Stimulated activated naive CD8-positive, alpha-beta T cell treated with anti-CD3 and anti-CD28 coated beads, Interleukin-15, Interleukin-2, amounts not matched to agents 100 ng/mL and 50 ng/mL, for 24 hours (primary cell): Measurements from ENCODE around the gene C2orf74.
"Not testable (repeated sequence)": the region's sequence is repeated elsewhere in the genome, so short reads cannot be mapped to it uniquely, and the experiment has no call there.

Experiments
- H3K27ac Mint-ChIP-seq: one replicate; pipeline ENCODE4 v1.8.0; 2021; ENCODE audit warnings: mild to moderate bottlenecking, mixed read lengths
- H3K27me3 Mint-ChIP-seq: one replicate; pipeline ENCODE4 v1.8.0; 2021; ENCODE audit warnings: mixed read lengths
- H3K36me3 Mint-ChIP-seq: one replicate; pipeline ENCODE4 v1.8.0; 2021; ENCODE audit warnings: low read depth, mixed read lengths
- H3K4me1 Mint-ChIP-seq: one replicate; pipeline ENCODE4 v1.8.0; 2021; ENCODE audit warnings: low read depth, mixed read lengths
- H3K4me3 Mint-ChIP-seq: one replicate; pipeline ENCODE4 v1.8.0; 2021; ENCODE audit warnings: mild to moderate bottlenecking, mixed read lengths
- H3K9me3 Mint-ChIP-seq: one replicate; pipeline ENCODE4 v1.8.0; 2021; ENCODE audit warnings: mixed read lengths

C2orf74 gene

DNA sequence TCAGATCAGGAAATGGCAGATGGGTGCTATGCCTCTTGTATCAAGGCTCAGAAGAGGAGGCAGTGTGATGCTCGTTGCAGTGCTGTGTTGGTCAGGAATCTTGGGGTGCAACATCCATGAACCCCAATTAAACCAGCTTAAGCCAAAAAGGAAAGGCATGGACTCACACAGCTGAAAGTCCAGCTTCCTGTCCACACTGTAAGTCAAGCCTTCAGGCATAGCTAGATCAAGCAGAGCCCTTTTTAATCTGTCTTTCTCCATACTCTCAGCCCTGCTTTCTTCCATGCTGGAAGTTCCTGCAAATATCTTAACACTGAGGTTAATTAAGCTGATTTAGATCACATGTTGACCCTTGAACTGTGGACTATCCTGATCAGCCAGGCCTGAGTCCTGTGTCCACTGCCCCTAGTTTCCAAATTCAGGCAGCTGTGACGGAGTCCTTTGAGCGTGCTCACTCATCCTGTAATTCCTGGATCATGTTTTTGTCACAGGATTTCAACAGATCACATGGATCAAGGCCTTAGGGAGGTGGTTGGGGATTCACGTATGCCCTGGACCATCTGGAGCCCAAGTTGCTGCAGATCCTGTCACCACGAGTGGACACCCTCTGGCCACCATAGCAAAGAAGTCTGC, 4.5 kb upstream of the C2orf74 start:
- Mint-ChIP-seq H3K27me3 (no peaks in the 10 kb centered on the region), H3K4me3 (no peak overlapping the region), H3K36me3 (peaks cover 28% of the 10 kb centered on the region), H3K9me3 (no peaks in the 10 kb centered on the region), H3K27ac (no peak overlapping the region), H3K4me1 (no peaks in the 10 kb centered on the region)

DNA sequence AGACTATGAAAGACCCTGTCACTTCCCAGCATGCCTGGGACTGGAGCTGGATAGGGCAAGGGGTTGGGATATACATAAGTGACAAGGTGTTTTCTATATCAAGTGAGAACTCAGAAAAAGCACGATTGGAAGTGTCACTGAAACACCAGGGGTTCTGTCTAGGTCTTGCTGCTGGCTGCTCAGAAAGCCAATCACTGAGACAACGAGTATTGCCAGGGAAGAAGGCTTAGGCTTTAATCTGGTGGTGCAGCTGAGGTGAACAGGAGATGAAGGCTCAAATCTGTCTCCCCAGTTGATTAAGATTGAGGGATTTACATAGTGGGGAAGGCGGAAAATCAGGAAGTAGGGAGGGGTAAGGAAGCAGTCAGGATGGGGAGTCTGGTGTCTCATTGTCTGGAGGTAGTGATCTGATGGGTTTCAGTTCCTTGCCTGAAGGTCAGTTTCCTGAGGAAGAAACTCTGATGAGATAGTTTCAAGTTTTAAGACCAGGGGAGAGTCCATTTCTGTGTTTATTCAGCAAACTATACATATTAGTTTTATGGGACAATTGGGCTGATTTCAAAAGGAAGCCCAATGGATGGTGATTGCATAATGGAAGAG, 3.5 kb upstream of the C2orf74 start:
- Mint-ChIP-seq H3K4me1 (no peaks in the 10 kb centered on the region), H3K27ac (no peak overlapping the region), H3K27me3 (no peaks in the 10 kb centered on the region), H3K36me3 (peaks cover 34% of the 10 kb centered on the region), H3K4me3 (no peak overlapping the region), H3K9me3 (no peaks in the 10 kb centered on the region)

GRCh38 chr2:61162721-61163120, 733 bp downstream of the C2orf74 start:
- no peaks in the 10 kb centered on the region for H3K27me3 Mint-ChIP-seq
- H3K4me3 Mint-ChIP-seq: no peak overlapping the region
- peaks cover 52% of the 10 kb centered on the region for H3K36me3 Mint-ChIP-seq
- H3K9me3 Mint-ChIP-seq: no peaks in the 10 kb centered on the region
- H3K4me1 Mint-ChIP-seq: no peaks in the 10 kb centered on the region
- no peak overlapping the region for H3K27ac Mint-ChIP-seq

- not testable (repeated sequence) for H3K4me1 Mint-ChIP-seq, H3K9me3 Mint-ChIP-seq, H3K27ac Mint-ChIP-seq, H3K27me3 Mint-ChIP-seq, H3K4me3 Mint-ChIP-seq
- peaks cover 34% of the 10 kb centered on the region for H3K36me3 Mint-ChIP-seq
Measured at GRCh38 chr2:61165082-61165481, 3.1 kb downstream of the C2orf74 start.

DNA sequence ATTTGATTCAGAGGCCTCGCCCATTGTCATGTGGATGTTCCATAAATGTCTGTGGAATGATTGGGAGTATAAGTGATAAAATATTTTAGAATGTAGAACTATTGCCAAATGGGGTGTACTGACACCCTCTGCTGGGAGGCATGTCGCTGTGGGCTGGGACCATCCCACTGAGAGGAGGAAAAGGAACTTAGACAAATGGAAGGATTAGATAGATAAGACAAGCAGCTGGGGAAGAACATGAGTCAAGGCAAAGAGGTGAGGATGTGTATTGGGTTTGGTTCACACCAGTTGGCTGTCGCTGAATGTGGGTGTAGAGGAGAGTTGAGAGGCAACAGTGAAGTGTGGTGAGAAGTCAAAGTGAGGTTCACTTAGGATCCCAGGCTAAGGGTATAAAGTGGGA, 4.0 kb downstream of the C2orf74 start:
- no peaks in the 10 kb centered on the region for H3K9me3 Mint-ChIP-seq
- peaks cover 32% of the 10 kb centered on the region for H3K36me3 Mint-ChIP-seq
- no peaks in the 10 kb centered on the region for H3K27me3 Mint-ChIP-seq
- no peak overlapping the region for H3K4me3 Mint-ChIP-seq
- no peaks in the 10 kb centered on the region for H3K4me1 Mint-ChIP-seq
- H3K27ac Mint-ChIP-seq: no peak overlapping the region

DNA sequence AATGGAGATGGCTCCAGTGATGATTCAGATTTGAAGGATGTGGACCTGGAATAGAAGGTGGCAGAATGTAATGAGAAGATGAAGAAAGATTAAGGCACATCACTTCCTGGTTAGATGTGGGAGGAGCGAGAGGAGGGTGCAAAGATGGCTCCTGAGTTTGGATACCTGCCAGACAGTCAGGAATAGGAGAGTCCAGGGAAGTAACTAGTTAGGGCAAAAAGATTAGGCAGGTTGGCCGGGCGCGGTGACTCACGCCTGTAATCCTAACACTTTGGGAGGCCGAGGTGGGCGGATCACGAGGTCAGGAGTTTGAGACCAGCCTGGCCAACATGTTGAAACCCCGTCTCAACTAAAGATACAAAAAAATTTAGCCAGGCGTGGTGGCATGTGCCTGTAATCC, 5.6 kb downstream of the C2orf74 start:
- H3K27ac Mint-ChIP-seq: no peak overlapping the region
- H3K27me3 Mint-ChIP-seq: no peaks in the 10 kb centered on the region
- H3K36me3 Mint-ChIP-seq: peaks cover 24% of the 10 kb centered on the region
- H3K9me3 Mint-ChIP-seq: no peaks in the 10 kb centered on the region
- H3K4me3 Mint-ChIP-seq: no peak overlapping the region
- H3K4me1 Mint-ChIP-seq: no peaks in the 10 kb centered on the region

- Mint-ChIP-seq H3K9me3 (no peaks in the 10 kb centered on the region), H3K27ac (no peak overlapping the region), H3K4me1 (peaks cover 10% of the 10 kb centered on the region), H3K27me3 (no peaks in the 10 kb centered on the region), H3K36me3 (no peaks in the 10 kb centered on the region), H3K4me3 (no peak overlapping the region)
Measured at GRCh38 chr2:61172671-61173070, 10.7 kb downstream of the C2orf74 start.

- H3K9me3 Mint-ChIP-seq: no peaks in the 10 kb centered on the region
- H3K27ac Mint-ChIP-seq: no peak overlapping the region
- H3K27me3 Mint-ChIP-seq: no peaks in the 10 kb centered on the region
Measured at GRCh38 chr2:61173116-61173515, 11.1 kb downstream of the C2orf74 start.

GRCh38 chr2:61175036-61175435, 13.0 kb downstream of the C2orf74 start:
- H3K27ac Mint-ChIP-seq: no peak overlapping the region
- no peak overlapping the region for H3K4me3 Mint-ChIP-seq
- no peaks in the 10 kb centered on the region for H3K27me3 Mint-ChIP-seq
- H3K4me1 Mint-ChIP-seq: peaks cover 30% of the 10 kb centered on the region
- peaks cover 13% of the 10 kb centered on the region for H3K36me3 Mint-ChIP-seq
- H3K9me3 Mint-ChIP-seq: no peaks in the 10 kb centered on the region

More at GRCh38 chr2:61173116-61173515, 11.1 kb downstream of the C2orf74 start:
- no peaks in the 10 kb centered on the region for H3K36me3 Mint-ChIP-seq
- H3K4me1 Mint-ChIP-seq: peaks cover 10% of the 10 kb centered on the region
- no peak overlapping the region for H3K4me3 Mint-ChIP-seq

DNA sequence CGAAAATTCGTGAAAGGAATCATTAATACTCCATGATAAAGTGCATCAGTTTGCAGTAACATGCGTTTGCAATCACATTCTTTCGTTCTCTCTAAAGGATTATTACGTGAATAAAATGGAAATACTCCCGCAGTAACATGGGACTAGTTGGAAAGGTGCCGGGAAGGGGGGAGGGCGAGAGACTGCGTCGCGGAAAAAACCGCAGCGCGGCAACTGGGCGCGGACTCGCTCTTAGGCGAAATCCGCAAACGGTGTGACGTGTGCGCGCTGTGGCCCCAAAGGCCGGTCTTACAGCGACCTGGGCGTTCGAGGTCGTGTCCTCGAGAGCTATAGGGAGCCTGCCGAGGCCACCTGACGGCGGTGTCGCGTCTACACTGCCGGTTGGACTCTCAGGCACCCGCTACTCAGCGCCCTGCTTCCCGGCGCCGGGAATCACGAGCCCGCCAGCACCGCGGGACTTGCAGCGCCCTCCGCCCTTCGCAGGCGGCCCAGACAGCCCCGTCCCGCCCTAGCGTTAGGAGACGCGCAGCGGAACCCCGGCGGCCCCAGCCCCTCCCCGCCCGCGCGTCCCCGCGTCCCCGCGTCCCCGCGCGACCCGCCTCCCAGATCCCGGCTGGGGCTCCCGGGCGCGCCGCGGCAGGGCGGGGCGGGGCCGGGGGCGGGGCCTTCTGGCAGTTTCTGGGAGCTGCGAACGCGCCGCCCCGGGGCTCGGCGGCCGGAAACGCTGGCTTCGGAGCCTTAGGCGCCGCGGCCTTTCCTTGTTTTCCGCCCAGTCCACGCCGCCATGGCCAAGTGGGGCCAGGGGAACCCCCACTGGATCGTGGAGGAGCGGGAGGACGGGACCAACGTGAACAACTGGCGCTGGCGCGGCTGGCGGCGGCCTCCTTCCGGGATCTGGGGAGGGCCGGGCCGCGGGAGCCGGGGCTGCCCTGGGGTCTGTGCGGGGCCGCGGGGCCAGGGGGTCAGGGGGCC, 15.1 kb downstream of the C2orf74 start:
- H3K4me1 Mint-ChIP-seq: peaks cover 50% of the 10 kb centered on the region
- peak overlapping the region; percentile 95 for H3K4me3 Mint-ChIP-seq
- peak overlapping the region; percentile 90 for H3K27ac Mint-ChIP-seq
- no peaks in the 10 kb centered on the region for H3K27me3 Mint-ChIP-seq
- H3K9me3 Mint-ChIP-seq: no peaks in the 10 kb centered on the region
- H3K36me3 Mint-ChIP-seq: peaks cover 31% of the 10 kb centered on the region

- peak overlapping the region; percentile 95 for H3K4me3 Mint-ChIP-seq
- peak overlapping the region; percentile 96 for H3K27ac Mint-ChIP-seq
- peaks cover 40% of the 10 kb centered on the region for H3K36me3 Mint-ChIP-seq
- peaks cover 56% of the 10 kb centered on the region for H3K4me1 Mint-ChIP-seq
- H3K27me3 Mint-ChIP-seq: no peaks in the 10 kb centered on the region
- no peaks in the 10 kb centered on the region for H3K9me3 Mint-ChIP-seq
Measured at GRCh38 chr2:61177727-61178549, 15.9 kb downstream of the C2orf74 start.

DNA sequence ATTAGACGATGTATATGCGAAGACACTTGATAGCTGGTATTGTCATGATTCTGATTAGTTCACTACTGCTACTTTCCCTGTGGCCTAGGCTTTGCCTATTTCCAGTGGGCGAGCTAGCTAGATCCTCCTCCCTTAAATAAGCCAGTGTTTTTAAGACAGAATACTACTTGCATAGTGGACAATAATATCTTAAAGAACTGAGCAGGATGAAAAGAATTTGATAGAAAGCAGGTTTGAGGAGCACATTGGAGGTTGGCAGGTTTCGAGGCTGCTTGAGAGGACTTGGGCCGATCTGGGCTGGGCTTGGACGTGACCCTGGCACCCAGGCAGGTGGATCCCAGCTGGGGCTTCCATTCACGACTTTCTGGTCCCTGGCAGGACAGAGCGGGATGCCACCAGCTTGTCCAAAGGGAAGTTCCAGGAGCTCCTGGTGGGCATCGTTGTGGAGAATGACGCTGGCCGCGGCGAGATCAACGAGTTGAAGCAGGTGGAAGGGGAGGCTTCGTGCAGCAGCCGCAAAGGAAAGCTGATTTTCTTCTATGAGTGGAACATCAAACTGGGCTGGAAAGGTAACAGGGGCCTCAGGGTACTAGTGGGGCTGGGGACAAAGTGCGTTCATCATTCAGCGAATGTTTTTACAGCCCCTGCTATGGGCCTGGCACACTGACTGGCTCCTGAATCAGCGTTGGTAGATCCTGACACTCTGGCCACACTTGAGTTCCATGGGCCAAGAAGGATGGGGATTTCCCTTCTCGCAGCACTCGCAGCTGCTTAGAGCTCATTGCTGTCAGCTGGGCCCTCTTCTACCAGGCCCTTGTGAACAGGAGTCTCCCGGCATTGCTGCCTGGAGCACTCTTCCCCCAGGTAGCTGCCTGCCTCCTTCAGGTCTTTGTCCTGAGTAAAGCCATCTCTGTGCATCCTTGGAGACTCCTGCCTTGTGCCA, 16.9 kb downstream of the C2orf74 start:
- Mint-ChIP-seq H3K27ac (peak overlapping the region; percentile 88), H3K36me3 (peaks cover 50% of the 10 kb centered on the region), H3K9me3 (no peaks in the 10 kb centered on the region), H3K27me3 (no peaks in the 10 kb centered on the region), H3K4me3 (peak overlapping the region; percentile 95), H3K4me1 (peaks cover 56% of the 10 kb centered on the region)

DNA sequence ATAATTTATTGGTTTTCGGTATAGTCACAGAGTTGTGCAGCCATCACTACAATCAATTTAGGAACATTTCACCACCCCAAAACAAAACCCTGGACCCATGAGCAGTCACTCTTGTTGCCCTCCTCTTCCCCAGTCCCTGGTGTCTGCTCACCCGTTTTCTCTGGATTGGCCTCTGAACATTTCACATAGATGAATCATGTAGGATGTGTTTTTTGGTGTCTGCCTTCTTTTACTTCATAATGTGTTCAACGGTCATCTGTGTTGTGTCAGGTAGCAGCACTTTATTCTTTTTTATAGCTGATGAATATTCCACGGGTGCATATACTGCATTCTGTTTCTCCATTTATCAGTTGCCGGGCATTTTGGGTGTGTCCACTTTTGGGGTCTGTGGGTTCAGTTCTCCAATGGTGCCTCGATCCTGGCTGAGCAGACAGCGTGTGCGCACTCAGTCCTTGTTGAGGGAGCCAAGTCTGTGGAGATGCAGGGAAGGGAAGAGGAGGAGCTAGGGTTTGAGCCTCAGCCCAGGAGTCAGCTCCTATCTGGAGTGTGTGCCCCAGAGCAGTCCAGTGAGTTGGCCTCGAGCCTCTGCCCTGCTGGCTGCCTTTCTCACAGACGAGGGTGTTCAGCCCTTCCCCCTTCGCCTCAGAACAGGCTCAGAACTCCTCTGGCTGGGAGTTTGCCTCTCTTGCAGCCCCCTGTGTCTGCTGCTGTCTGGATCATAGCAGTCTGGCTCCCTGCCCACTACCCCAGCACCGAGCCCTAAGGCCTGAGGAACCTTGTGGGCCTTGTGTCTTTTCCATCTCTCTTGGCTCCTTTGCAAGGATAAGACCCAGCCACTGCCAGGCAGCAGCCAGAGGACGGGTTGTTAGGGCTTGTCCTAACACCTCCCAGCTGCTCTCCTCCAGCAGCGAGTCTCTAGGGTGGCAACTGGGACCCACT, 18.0 kb downstream of the C2orf74 start:
- Mint-ChIP-seq H3K9me3 (no peaks in the 10 kb centered on the region), H3K4me1 (peaks cover 59% of the 10 kb centered on the region), H3K4me3 (peak overlapping the region; percentile 95), H3K27me3 (no peaks in the 10 kb centered on the region), H3K27ac (peak overlapping the region; percentile 78), H3K36me3 (peaks cover 57% of the 10 kb centered on the region)
